Uterus (tissue), 2 donors: ENCODE results near the gene LRRC74A.

Experiments
- POLR2A ChIP-seq, 2 donors: fragments of 450-650 bp; IDR thresholded peaks; one replicate each; pipeline ENCODE4 v1.6.1; 2016; ENCODE audit warnings: antibody characterized with exemption in 2 of 2, mild to moderate bottlenecking in 1 of 2, moderate library complexity in 1 of 2
- TF ChIP-seq, protein P1 (sequence below), 4 experiments: fragments of 200-600 bp in 2 of 4; fragments of 450-650 bp in 2 of 4; sonication (generic) in 2 of 4; IDR thresholded peaks; one replicate each; pipeline ENCODE4 v1.5.1; 2016 to 2019; ENCODE audit warnings: antibody characterized with exemption in 4 of 4, mild to moderate bottlenecking in 2 of 4, moderate library complexity in 1 of 4

DNA sequence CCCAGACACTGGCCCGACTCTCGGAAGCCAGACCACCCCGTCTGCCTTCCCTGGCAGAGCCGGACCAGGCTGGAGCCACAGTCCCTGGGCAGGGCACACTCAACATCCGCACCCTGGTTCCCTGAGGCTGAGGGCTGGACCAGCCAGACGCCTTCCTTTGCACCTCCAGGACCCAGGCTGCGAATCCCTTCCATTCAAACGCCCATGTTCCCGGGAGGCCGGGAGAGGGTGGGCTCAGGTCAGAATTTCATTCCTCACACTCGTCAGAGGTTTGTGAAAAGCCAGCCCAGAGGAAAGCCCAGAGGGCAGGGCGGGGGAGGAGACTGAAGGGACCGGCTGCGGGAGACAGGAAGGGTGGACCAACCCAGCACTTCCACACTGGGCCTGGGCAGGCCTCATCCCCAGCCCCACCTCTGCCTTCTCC, 58.7 kb downstream of the LRRC74A start:
- TF ChIP-seq, protein P1, sequence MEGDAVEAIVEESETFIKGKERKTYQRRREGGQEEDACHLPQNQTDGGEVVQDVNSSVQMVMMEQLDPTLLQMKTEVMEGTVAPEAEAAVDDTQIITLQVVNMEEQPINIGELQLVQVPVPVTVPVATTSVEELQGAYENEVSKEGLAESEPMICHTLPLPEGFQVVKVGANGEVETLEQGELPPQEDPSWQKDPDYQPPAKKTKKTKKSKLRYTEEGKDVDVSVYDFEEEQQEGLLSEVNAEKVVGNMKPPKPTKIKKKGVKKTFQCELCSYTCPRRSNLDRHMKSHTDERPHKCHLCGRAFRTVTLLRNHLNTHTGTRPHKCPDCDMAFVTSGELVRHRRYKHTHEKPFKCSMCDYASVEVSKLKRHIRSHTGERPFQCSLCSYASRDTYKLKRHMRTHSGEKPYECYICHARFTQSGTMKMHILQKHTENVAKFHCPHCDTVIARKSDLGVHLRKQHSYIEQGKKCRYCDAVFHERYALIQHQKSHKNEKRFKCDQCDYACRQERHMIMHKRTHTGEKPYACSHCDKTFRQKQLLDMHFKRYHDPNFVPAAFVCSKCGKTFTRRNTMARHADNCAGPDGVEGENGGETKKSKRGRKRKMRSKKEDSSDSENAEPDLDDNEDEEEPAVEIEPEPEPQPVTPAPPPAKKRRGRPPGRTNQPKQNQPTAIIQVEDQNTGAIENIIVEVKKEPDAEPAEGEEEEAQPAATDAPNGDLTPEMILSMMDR (IDR thresholded peaks at IDR 0.05), result no peak
- TF ChIP-seq POLR2A (IDR thresholded peaks at IDR 0.05), result no peak
